ENCODE results near the gene CNST. TPM values are rescaled to one million over a fixed set of nuclear protein-coding genes. Genes with fewer than 3 reads are reported as not detected.
A peak's percentile ranks its signal among the peaks of the same experiment; 100 is the strongest.
"Not testable (repeated sequence)": the region's sequence is repeated elsewhere in the genome, so short reads cannot be mapped to it uniquely, and the experiment has no call there.

CNST gene
- total RNA-seq, 4 donors from 2014 or later: 38.8 to 49.5 (median 41.7) TPM

DNA sequence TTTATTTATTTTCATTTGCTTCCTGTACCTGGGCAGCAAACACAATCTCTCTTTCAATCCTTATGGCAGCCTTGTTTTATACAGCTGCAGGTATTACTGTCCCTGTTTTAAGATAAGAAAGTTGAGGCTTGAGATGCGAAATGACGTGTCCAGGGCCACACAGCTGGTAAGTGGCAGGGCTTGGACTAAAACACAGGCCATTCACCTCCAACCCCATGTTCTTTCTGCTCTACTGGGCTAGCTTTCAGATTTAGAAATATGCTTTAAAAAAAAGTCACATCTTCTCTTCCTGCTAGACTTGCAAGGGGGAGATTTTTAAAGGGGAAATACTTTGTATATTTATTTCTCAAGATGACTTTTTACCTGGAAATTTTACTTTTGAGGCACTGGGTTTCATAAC is 62.8 kb downstream of the CNST start:
- Histone ChIP-seq H3K4me1 (no peaks in the 10 kb centered on the region), H3K36me3 (peaks cover 0 to 3% of the 10 kb centered on the region in 2 donors), H3K27me3 (no peaks in the 10 kb centered on the region), H3K9me3 (no peaks in the 10 kb centered on the region), H3K27ac (no peak overlapping the region), H3K4me3 (replicated peaks in 1 of 3) (no peak overlapping the region)
- TF ChIP-seq, protein P1, sequence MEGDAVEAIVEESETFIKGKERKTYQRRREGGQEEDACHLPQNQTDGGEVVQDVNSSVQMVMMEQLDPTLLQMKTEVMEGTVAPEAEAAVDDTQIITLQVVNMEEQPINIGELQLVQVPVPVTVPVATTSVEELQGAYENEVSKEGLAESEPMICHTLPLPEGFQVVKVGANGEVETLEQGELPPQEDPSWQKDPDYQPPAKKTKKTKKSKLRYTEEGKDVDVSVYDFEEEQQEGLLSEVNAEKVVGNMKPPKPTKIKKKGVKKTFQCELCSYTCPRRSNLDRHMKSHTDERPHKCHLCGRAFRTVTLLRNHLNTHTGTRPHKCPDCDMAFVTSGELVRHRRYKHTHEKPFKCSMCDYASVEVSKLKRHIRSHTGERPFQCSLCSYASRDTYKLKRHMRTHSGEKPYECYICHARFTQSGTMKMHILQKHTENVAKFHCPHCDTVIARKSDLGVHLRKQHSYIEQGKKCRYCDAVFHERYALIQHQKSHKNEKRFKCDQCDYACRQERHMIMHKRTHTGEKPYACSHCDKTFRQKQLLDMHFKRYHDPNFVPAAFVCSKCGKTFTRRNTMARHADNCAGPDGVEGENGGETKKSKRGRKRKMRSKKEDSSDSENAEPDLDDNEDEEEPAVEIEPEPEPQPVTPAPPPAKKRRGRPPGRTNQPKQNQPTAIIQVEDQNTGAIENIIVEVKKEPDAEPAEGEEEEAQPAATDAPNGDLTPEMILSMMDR (IDR thresholded peaks at IDR 0.05): no peak
- no peak for TF ChIP-seq POLR2A (IDR thresholded peaks at IDR 0.05)
- 86 to 88% methylated on average over 2 of the region's 2 CpGs for WGBS, 2 donors
- DNase-seq: no peak
- intact Hi-C loops (cut with DNase I): no loop called here

DNA sequence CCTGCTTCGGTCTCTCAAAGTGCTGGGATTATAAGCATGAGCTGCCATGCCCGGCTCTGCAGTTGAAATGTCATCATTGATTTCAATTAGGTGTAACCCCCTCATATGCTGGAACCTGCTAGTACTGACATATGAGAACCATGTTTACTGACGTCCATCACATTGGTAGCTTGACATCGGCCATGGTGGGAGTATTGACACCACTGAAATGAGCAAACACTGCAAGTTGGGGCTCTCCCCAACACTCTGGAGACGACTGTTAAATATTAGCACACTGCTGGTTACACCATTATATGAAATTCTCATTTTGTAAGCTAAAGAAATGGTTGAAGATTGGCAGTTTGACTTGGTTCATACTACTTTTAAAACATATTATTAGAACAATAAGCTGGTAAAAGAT is 63.7 kb downstream of the CNST start:
- Histone ChIP-seq H3K4me1 (no peaks in the 10 kb centered on the region), H3K27me3 (no peaks in the 10 kb centered on the region), H3K36me3 (peaks cover 0 to 3% of the 10 kb centered on the region in 2 donors), H3K27ac (no peak overlapping the region), H3K4me3 (replicated peaks in 1 of 3) (no peak overlapping the region), H3K9me3 (no peaks in the 10 kb centered on the region)
- TF ChIP-seq, protein P1 (IDR thresholded peaks at IDR 0.05): no peak
- TF ChIP-seq POLR2A (IDR thresholded peaks at IDR 0.05): no peak
- intact Hi-C loops (cut with DNase I): no loop called here
- 87 to 99% methylated on average over 5 of the region's 5 CpGs for WGBS, 2 donors
- no peak for DNase-seq

DNA sequence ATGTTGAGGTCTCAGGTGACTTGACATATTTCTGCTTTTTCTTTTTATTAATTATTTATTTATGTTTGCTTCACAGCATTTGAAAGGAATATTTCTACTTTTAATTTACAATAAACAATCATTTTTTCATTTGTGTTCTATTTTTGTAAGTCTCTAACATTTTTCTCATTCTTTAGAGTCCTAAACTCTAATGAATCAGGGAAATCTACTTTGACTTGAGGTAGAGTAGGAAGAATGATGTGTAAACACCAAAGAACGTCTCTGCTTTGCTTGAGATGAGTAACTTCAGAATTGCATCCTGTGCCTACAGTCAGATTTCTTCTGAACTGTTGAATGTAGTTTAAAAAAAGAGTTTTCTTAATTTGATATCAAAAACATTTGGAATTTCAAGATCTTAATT is 65.2 kb downstream of the CNST start:
- no peak overlapping the region for H3K4me3 ChIP-seq (replicated peaks in 1 of 3)
- no peaks in the 10 kb centered on the region for H3K9me3 ChIP-seq
- TF ChIP-seq, protein P1 (IDR thresholded peaks at IDR 0.05): no peak
- WGBS, 2 donors: 71 to 77% methylated on average over 1 of the region's 1 CpG
- no peak for DNase-seq
- H3K36me3 ChIP-seq: peaks cover 0 to 3% of the 10 kb centered on the region in 2 donors
- intact Hi-C loops (cut with DNase I): no loop called here
- H3K4me1 ChIP-seq: no peaks in the 10 kb centered on the region
- H3K27ac ChIP-seq: no peak overlapping the region
- H3K27me3 ChIP-seq: no peaks in the 10 kb centered on the region

DNA sequence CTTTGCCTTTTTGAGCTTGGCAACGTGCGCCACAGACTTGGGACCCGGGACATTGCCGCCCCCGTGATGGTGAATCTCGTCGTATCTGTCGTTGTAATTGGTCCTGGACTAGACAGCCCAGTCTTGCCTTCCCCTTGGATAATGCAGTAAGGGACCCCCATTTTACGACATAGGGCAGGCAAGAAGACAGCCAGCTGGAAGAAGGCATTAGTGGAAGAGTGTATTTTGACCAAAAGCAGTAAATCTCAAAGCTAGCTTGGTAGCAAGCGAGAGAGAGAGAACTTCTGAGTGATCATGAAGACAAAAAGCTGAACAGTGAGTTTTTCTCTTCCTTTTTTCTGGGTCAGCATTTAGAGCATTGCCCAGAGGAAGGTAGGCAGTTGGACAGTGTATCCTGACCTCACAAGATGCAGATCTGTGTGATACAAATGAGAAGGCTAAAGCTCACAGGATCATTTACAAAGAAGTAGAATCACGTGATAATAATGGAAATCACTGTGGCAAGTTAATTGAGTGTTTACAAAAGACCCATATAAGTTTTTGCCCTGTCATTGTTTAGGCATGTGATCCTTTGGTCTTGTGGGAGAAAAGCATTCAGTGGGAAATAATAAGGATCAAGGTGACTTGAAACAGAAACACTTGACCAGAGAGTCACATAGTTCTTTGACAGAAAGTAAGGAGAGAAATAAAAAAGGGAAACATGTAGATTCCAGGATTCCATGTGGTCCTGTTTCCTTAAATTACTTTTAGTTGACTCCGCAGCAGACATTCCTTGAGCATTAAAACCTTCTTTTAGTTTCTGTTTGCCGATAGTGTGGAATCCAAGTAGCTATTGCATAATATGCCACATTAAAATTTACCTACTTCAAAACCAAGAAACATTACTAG is 66.3 kb downstream of the CNST start:
- Histone ChIP-seq H3K27me3 (no peaks in the 10 kb centered on the region), H3K9me3 (no peaks in the 10 kb centered on the region), H3K4me3 (replicated peaks in 1 of 3) (no peak overlapping the region), H3K36me3 (peaks cover 0 to 3% of the 10 kb centered on the region in 2 donors), H3K4me1 (no peaks in the 10 kb centered on the region), H3K27ac (peak overlapping the region in 1 of 3 donors; percentile 48)
- intact Hi-C loops (cut with DNase I): no loop called here
- no peak for DNase-seq
- WGBS, 2 donors: 95 to 97% methylated on average over 13 of the region's 13 CpGs
- TF ChIP-seq, protein P1 (IDR thresholded peaks at IDR 0.05): no peak
- TF ChIP-seq POLR2A (IDR thresholded peaks at IDR 0.05): no peak

DNA sequence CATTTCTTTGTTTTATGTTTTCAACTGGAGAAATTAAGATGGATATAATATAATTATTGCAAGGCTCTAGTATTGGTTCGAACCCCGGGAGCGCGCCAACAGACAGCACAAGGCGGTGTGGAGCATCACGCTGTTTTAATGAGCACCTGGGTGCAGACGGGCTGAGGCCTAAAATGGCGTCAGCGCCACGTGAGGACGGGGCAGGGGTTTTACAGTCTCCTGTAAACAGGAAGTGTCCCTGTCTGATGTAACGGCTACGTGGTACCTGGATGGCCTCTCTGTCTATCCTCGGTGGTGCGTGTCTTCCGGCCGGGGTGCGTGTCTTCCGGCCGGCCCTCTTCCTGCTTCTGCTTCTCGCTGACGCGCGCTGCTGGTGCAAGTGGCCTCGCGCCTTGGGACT is 68.4 kb downstream of the CNST start:
- H3K4me3 ChIP-seq (replicated peaks in 1 of 3); H3K27ac ChIP-seq; H3K9me3 ChIP-seq; H3K4me1 ChIP-seq; intact Hi-C loops (cut with DNase I); H3K27me3 ChIP-seq; DNase-seq; H3K36me3 ChIP-seq: not testable (repeated sequence)
- WGBS, 2 donors: 89 to 94% methylated on average over 17 to 20 of the region's 26 CpGs
